Urinary bladder (tissue), 4 donors: ENCODE data around the gene NME3. TPM values are rescaled to one million over a fixed set of nuclear protein-coding genes. Genes with fewer than 3 reads are reported as not detected.
"Not testable (repeated sequence)": the region's sequence is repeated elsewhere in the genome, so short reads cannot be mapped to it uniquely, and the experiment has no call there.

Experiments used
- DNase-seq: peaks from one replicate; pipeline ENCODE4 v3.0.0-alpha.2; 2015; ENCODE audit errors: extremely low spot score
- H3K27ac ChIP-seq: one replicate; pipeline ENCODE4 v1.5.1; 2013; ENCODE audit warnings: low read depth, mild to moderate bottlenecking, moderate library complexity
- H3K36me3 ChIP-seq: one replicate; pipeline ENCODE4 v1.6.1; 2013; ENCODE audit warnings: mild to moderate bottlenecking, moderate library complexity; ENCODE audit not compliant: insufficient read depth
- H3K4me1 ChIP-seq: one replicate; pipeline ENCODE4 v1.6.1; 2013; ENCODE audit warnings: mild to moderate bottlenecking, moderate library complexity; ENCODE audit not compliant: insufficient read depth
- H3K4me3 ChIP-seq: one replicate; pipeline ENCODE4 v1.5.1; 2013; ENCODE audit warnings: low read depth, low read length
- whole genome bisulfite sequencing: extraction: QIAGEN DNeasy Blood & Tissue Kit; methylation state at CpG from one replicate; pipeline ENCODE4 v1.1.7; 2013; 5-methylcytosine and 5-hydroxymethylcytosine counted together
- polyA plus RNA-seq: library from polyadenylated mRNA; stranded (reverse); fragments of 200-250 nt; gene quantifications from one replicate; pipeline ENCODE4 v1.2.3, GENCODE V29; 2013
- total RNA-seq: library from RNA; depleted of rRNA; stranded (reverse); fragments of >200 nt; gene quantifications from one replicate; pipeline ENCODE4 v1.2.3, GENCODE V29; 2014
- donor health status: healthy with polysubstance abuse.
- donor health status: healthy.

NME3 gene
- total and polyA plus RNA-seq, 2 donors = 19.1 to 121 TPM

GRCh38 chr16:1809281-1809801 lies 38.0 kb upstream of the NME3 start:
- H3K27ac ChIP-seq = no peak overlapping the region
- H3K36me3 ChIP-seq = no peaks in the 10 kb centered on the region
- DNase-seq = no peak
- no peak overlapping the region for H3K4me3 ChIP-seq
- H3K4me1 ChIP-seq = no peaks in the 10 kb centered on the region
- WGBS = 68% methylated on average over 28 of the region's 28 CpGs

- no peak for DNase-seq
- 80% methylated on average over 18 of the region's 18 CpGs for WGBS
- H3K36me3 ChIP-seq = no peaks in the 10 kb centered on the region
- H3K4me3 ChIP-seq = no peak overlapping the region
- no peak overlapping the region for H3K27ac ChIP-seq
- no peaks in the 10 kb centered on the region for H3K4me1 ChIP-seq
Measured at GRCh38 chr16:1808691-1809090, 37.3 kb upstream of the NME3 start.

- 87% methylated on average over 10 of the region's 10 CpGs for WGBS
- Histone ChIP-seq H3K4me1 (no peaks in the 10 kb centered on the region), H3K36me3 (no peaks in the 10 kb centered on the region), H3K27ac (no peak overlapping the region), H3K4me3 (no peak overlapping the region)
- no peak for DNase-seq
Measured at GRCh38 chr16:1807626-1808025, 36.3 kb upstream of the NME3 start.

- Histone ChIP-seq H3K27ac (no peak overlapping the region), H3K36me3 (no peaks in the 10 kb centered on the region), H3K4me1 (no peaks in the 10 kb centered on the region), H3K4me3 (no peak overlapping the region)
- 64% methylated on average over 10 of the region's 10 CpGs for WGBS
- no peak for DNase-seq
Measured at GRCh38 chr16:1800701-1801100, 29.4 kb upstream of the NME3 start.

GRCh38 chr16:1799263-1799662 lies 27.9 kb upstream of the NME3 start:
- WGBS = 81% methylated on average over 5 of the region's 5 CpGs
- not testable (repeated sequence) for H3K4me1 ChIP-seq, H3K4me3 ChIP-seq, H3K36me3 ChIP-seq, H3K27ac ChIP-seq, DNase-seq

- Histone ChIP-seq H3K4me1 (no peaks in the 10 kb centered on the region), H3K27ac (no peak overlapping the region), H3K36me3 (peaks cover 2% of the 10 kb centered on the region), H3K4me3 (no peak overlapping the region)
- DNase-seq = no peak
- WGBS = 81% methylated on average over 32 of the region's 32 CpGs
Measured at GRCh38 chr16:1794908-1795666, 23.7 kb upstream of the NME3 start.

- no peak overlapping the region for H3K27ac ChIP-seq
- no peak for DNase-seq
- WGBS = 63% methylated on average over 18 of the region's 18 CpGs
Measured at GRCh38 chr16:1794221-1794871, 23.0 kb upstream of the NME3 start.

GRCh38 chr16:1793578-1794220 lies 22.4 kb upstream of the NME3 start, which contains the start of gene IGFALS:
Gene IGFALS, minus strand, starts transcription at chr16:1793705. Its CDS starts 53 bp downstream, at chr16:1793652.
- no peak for DNase-seq
- Histone ChIP-seq H3K4me3 (no peak within 1 kb of the TSS), H3K27ac (no peak within 1 kb of the TSS), H3K4me1 (no peaks in the 10 kb centered on the region), H3K36me3 (peaks cover 2% of the 10 kb centered on the region)
- 56% methylated on average over 28 of the region's 28 CpGs for WGBS

More at GRCh38 chr16:1794221-1794871, 23.0 kb upstream of the NME3 start:
- H3K4me1 ChIP-seq = no peaks in the 10 kb centered on the region
- H3K4me3 ChIP-seq = no peak overlapping the region
- peaks cover 2% of the 10 kb centered on the region for H3K36me3 ChIP-seq

- no peak overlapping the region for H3K4me3 ChIP-seq
- no peak for DNase-seq
- WGBS = 86% methylated on average over 33 of the region's 33 CpGs
- H3K27ac ChIP-seq = no peak overlapping the region
- peaks cover 2% of the 10 kb centered on the region for H3K36me3 ChIP-seq
- H3K4me1 ChIP-seq = no peaks in the 10 kb centered on the region
Measured at GRCh38 chr16:1792836-1793577, 21.7 kb upstream of the NME3 start.

- H3K4me1 ChIP-seq = no peaks in the 10 kb centered on the region
- DNase-seq = no peak
- no peak overlapping the region for H3K4me3 ChIP-seq
- peaks cover 2% of the 10 kb centered on the region for H3K36me3 ChIP-seq
- H3K27ac ChIP-seq = no peak overlapping the region
- WGBS = 87% methylated on average over 59 of the region's 59 CpGs
Measured at GRCh38 chr16:1791943-1792812, 20.8 kb upstream of the NME3 start.

- Histone ChIP-seq H3K4me3 (no peak overlapping the region), H3K4me1 (no peaks in the 10 kb centered on the region), H3K27ac (no peak overlapping the region), H3K36me3 (peaks cover 2% of the 10 kb centered on the region)
- DNase-seq = no peak
- WGBS = 93% methylated on average over 53 of the region's 53 CpGs
Measured at GRCh38 chr16:1791256-1791942, 20.1 kb upstream of the NME3 start.

- whole genome bisulfite sequencing = 95% methylated on average over 44 of the region's 44 CpGs
- H3K4me1 ChIP-seq = no peaks in the 10 kb centered on the region
- no peak overlapping the region for H3K4me3 ChIP-seq
- peaks cover 2% of the 10 kb centered on the region for H3K36me3 ChIP-seq
- DNase-seq = no peak
- no peak overlapping the region for H3K27ac ChIP-seq
Measured at GRCh38 chr16:1790611-1791255, 19.4 kb upstream of the NME3 start.
